SK-N-SH treated with all-trans-retinoic acid at 6 μM for 48 hours (cell line): Measurements from ENCODE around the gene CD200R1.

Experiments
- ARNTL ChIP-seq: fragments of 450-650 bp; formaldehyde crosslinking; IDR thresholded peaks from 2 replicates; pipeline ENCODE4 v1.5.0; 2020; ENCODE audit warnings: low read depth, mild to moderate bottlenecking, moderate library complexity, borderline replicate concordance
- SNAI2 ChIP-seq: fragments of 250-450 bp; sonication (Bioruptor Pico); IDR thresholded peaks from 2 replicates; pipeline ENCODE4 v1.5.0; 2020; ENCODE audit warnings: mild to moderate bottlenecking, moderate library complexity
- TOX ChIP-seq: fragments of 250-450 bp; sonication (Bioruptor Pico); IDR thresholded peaks from 2 replicates; pipeline ENCODE4 v1.8.0; 2021; ENCODE audit warnings: mild to moderate bottlenecking, moderate library complexity, borderline replicate concordance
- ZC3H10 ChIP-seq: fragments of 250-450 bp; sonication (Bioruptor Pico); IDR thresholded peaks from 2 replicates; pipeline ENCODE4 v1.5.1; 2021; ENCODE audit warnings: mild to moderate bottlenecking, moderate library complexity
- TF ChIP-seq, protein P1 (sequence below): fragments of 250-450 bp; sonication (Bioruptor Pico); IDR thresholded peaks from 2 replicates; pipeline ENCODE4 v1.5.0; 2020; ENCODE audit warnings: mild to moderate bottlenecking, moderate library complexity

DNA sequence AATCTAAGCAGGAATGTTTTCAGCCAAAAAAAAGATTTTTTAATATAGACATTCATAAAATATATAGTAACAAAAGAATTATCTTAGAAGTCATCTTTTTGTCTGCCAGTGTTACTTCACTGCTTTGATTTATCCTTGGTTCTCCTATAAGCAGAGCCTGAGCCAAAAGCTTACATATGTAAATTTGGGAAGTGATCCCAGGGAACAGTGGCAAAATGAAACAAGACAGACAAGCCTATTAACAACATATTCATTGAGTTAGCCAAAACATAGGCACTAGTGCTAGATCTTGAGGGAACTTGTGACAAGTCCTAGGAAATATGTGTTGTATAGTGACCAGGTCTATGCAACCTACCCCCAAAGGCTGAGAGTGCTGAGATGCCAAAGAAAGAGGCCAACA lies 27.1 kb upstream of the CD200R1 start:
- no peak for TF ChIP-seq ARNTL (CRISPR knock-in tag)
- TF ChIP-seq, protein P1, sequence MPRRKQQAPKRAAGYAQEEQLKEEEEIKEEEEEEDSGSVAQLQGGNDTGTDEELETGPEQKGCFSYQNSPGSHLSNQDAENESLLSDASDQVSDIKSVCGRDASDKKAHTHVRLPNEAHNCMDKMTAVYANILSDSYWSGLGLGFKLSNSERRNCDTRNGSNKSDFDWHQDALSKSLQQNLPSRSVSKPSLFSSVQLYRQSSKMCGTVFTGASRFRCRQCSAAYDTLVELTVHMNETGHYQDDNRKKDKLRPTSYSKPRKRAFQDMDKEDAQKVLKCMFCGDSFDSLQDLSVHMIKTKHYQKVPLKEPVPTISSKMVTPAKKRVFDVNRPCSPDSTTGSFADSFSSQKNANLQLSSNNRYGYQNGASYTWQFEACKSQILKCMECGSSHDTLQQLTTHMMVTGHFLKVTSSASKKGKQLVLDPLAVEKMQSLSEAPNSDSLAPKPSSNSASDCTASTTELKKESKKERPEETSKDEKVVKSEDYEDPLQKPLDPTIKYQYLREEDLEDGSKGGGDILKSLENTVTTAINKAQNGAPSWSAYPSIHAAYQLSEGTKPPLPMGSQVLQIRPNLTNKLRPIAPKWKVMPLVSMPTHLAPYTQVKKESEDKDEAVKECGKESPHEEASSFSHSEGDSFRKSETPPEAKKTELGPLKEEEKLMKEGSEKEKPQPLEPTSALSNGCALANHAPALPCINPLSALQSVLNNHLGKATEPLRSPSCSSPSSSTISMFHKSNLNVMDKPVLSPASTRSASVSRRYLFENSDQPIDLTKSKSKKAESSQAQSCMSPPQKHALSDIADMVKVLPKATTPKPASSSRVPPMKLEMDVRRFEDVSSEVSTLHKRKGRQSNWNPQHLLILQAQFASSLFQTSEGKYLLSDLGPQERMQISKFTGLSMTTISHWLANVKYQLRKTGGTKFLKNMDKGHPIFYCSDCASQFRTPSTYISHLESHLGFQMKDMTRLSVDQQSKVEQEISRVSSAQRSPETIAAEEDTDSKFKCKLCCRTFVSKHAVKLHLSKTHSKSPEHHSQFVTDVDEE (CRISPR knock-in tag), result no peak
- no peak for TF ChIP-seq SNAI2 (CRISPR knock-in tag)
- TF ChIP-seq TOX (CRISPR knock-in tag), result no peak
- TF ChIP-seq ZC3H10, result no peak
